Left lung (tissue), 10 donors: Measurements from ENCODE around the gene GRXCR2. TPM values are rescaled to one million over a fixed set of nuclear protein-coding genes. Genes with fewer than 3 reads are reported as not detected.

Source experiments
- ATAC-seq: fragments of 200-7000 bp; cut with Tn5 transposase; one replicate; pipeline ENCODE4 v1.9.1; 2020; ENCODE audit warnings: moderate library complexity
- DNase-seq, 4 donors: peaks; one replicate each; pipeline ENCODE4 v3.0.0-alpha.2; 2013 to 2020
- H3K27ac ChIP-seq, 2 donors: fragments of 200-600 bp; sonication (generic) in 1 of 2; one replicate each; pipeline versions ENCODE4 v1.5.0 to v1.8.0; 2020 to 2021
- H3K27me3 ChIP-seq, 2 donors: fragments of 200-600 bp; sonication (generic) in 1 of 2; one replicate each; pipeline versions ENCODE4 v1.5.0 to v1.8.0; 2020 to 2021
- H3K36me3 ChIP-seq, 2 donors: fragments of 200-600 bp; sonication (generic) in 1 of 2; one replicate each; pipeline versions ENCODE4 v1.5.0 to v1.8.0; 2020 to 2021
- H3K4me1 ChIP-seq, 2 donors: fragments of 200-600 bp; one replicate each; pipeline ENCODE4 v1.8.0; 2021
- H3K4me3 ChIP-seq, 2 donors: fragments of 200-600 bp; sonication (generic) in 1 of 2; one replicate each; pipeline versions ENCODE4 v1.5.0 to v1.8.0; 2020 to 2021; ENCODE audit warnings: mild to moderate bottlenecking in 1 of 2
- H3K9me3 ChIP-seq, 2 donors: fragments of 200-600 bp; sonication (generic) in 1 of 2; one replicate each; pipeline versions ENCODE4 v1.5.0 to v1.8.0; 2020 to 2021
- CTCF ChIP-seq, 2 donors: fragments of 200-600 bp; sonication (generic) in 1 of 2; IDR thresholded peaks; one replicate each; pipeline versions ENCODE4 v1.5.0 to v1.8.0; 2021; ENCODE audit warnings: antibody characterized with exemption in 2 of 2
- intact Hi-C, 2 donors: fragments of 100-400 bp; cut with DNase I; formaldehyde crosslinking; loops; one replicate each; pipeline versions ENCODE4 v1.11.2 to v1.14.2; 2022
- polyA plus RNA-seq, 6 donors: library from polyadenylated mRNA; unstranded; fragments of 120-200 nt; gene quantifications; one replicate each; pipeline ENCODE4 v1.2.1, GENCODE V29; 2013; ENCODE audit not compliant: insufficient read length in 6 of 6
- total RNA-seq, 2 donors: library from RNA; stranded (reverse); fragmentation: NEBNext Ultra II Directional; extraction: Animal tissue kit (Norgen Biotek cat#: 25700); gene quantifications; one replicate each; pipeline ENCODE4 v1.2.1, GENCODE V29; 2021
- donor health status: DM: no; HTN: yes; CAD: no.
- donor health status: DM: no; HTN: no; CAD: no.

Gene GRXCR2
- total and polyA plus RNA-seq, 8 donors: not detected

GRCh38 chr5:145833631-145834200 lies 39.1 kb downstream of the GRXCR2 start:
- H3K9me3 ChIP-seq: no peaks in the 10 kb centered on the region
- H3K36me3 ChIP-seq: no peaks in the 10 kb centered on the region
- H3K4me1 ChIP-seq: peaks cover 11 to 24% of the 10 kb centered on the region in 2 donors
- ATAC-seq: no peak
- no peak overlapping the region for H3K4me3 ChIP-seq
- intact Hi-C loops: no loop called here
- H3K27me3 ChIP-seq: no peaks in the 10 kb centered on the region
- no peak for DNase-seq
- no peak overlapping the region for H3K27ac ChIP-seq
- TF ChIP-seq CTCF (IDR thresholded peaks at IDR 0.05): no peak

- Histone ChIP-seq H3K9me3 (no peaks in the 10 kb centered on the region), H3K4me3 (no peak overlapping the region), H3K27ac (no peak overlapping the region), H3K36me3 (no peaks in the 10 kb centered on the region), H3K4me1 (peaks cover 11 to 18% of the 10 kb centered on the region in 2 donors), H3K27me3 (no peaks in the 10 kb centered on the region)
- intact Hi-C loops: no loop called here
- DNase-seq: no peak
- no peak for ATAC-seq
- TF ChIP-seq CTCF (IDR thresholded peaks at IDR 0.05): no peak
Observed at GRCh38 chr5:145830594-145830993, 42.2 kb downstream of the GRXCR2 start.

- intact Hi-C loops: loop anchor here in 1 of 2 donors (10.0 kb wide), 1 partner anchor 135 kb away; no protein-coding TSS in a partner anchor
- H3K36me3 ChIP-seq: no peaks in the 10 kb centered on the region
- no peak overlapping the region for H3K4me3 ChIP-seq
- no peak for TF ChIP-seq CTCF (IDR thresholded peaks at IDR 0.05)
- H3K4me1 ChIP-seq: peaks cover 11 to 19% of the 10 kb centered on the region in 2 donors
- no peaks in the 10 kb centered on the region for H3K9me3 ChIP-seq
- no peak for ATAC-seq
- no peak for DNase-seq
- H3K27me3 ChIP-seq: no peaks in the 10 kb centered on the region
- H3K27ac ChIP-seq: no peak overlapping the region
Observed at GRCh38 chr5:145829708-145830361, 43.0 kb downstream of the GRXCR2 start.

- intact Hi-C loops: loop anchor here in 1 of 2 donors (10.0 kb wide), 1 partner anchor 132 kb away; no protein-coding TSS in a partner anchor
Observed at GRCh38 chr5:145826895-145827674, 45.7 kb downstream of the GRXCR2 start.

More at GRCh38 chr5:145826895-145827674, 45.7 kb downstream of the GRXCR2 start:
- DNase-seq (no peak), ATAC-seq (no peak)
- Histone ChIP-seq H3K27ac (no peak overlapping the region), H3K4me3 (no peak overlapping the region), H3K4me1 (peaks cover 11 to 12% of the 10 kb centered on the region in 2 donors), H3K27me3 (no peaks in the 10 kb centered on the region), H3K36me3 (no peaks in the 10 kb centered on the region), H3K9me3 (no peaks in the 10 kb centered on the region)
- TF ChIP-seq CTCF (IDR thresholded peaks at IDR 0.05): no peak
